Parathyroid adenoma (tissue), 2 donors: ENCODE measurements around the gene NXN.

Experiments used
- H2AFZ ChIP-seq: fragments of 300-600 bp; sonication (generic); one replicate; pipeline ENCODE4 v1.7.0; 2017; ENCODE audit warnings: antibody characterized with exemption, mild to moderate bottlenecking
- H3K27ac ChIP-seq: fragments of 300-600 bp; sonication (generic); one replicate; pipeline ENCODE4 v1.7.0; 2017
- H3K27me3 ChIP-seq: fragments of 300-600 bp; sonication (generic); one replicate; pipeline ENCODE4 v1.7.0; 2017; ENCODE audit warnings: low read length; ENCODE audit not compliant: control insufficient read depth, insufficient read depth
- H3K36me3 ChIP-seq: fragments of 300-600 bp; sonication (generic); one replicate; pipeline ENCODE4 v1.7.0; 2017; ENCODE audit warnings: low read length; ENCODE audit not compliant: control insufficient read depth, insufficient read depth
- H3K4me1 ChIP-seq: fragments of 300-600 bp; sonication (generic); one replicate; pipeline ENCODE4 v1.7.0; 2017; ENCODE audit warnings: control low read depth
- H3K4me2 ChIP-seq: fragments of 300-600 bp; sonication (generic); one replicate; pipeline ENCODE4 v1.7.0; 2017; ENCODE audit warnings: low read length
- H3K4me3 ChIP-seq: fragments of 300-600 bp; sonication (generic); one replicate; pipeline ENCODE4 v1.7.0; 2017; ENCODE audit warnings: low read depth, low read length
- H3K79me2 ChIP-seq: fragments of 300-600 bp; sonication (generic); one replicate; pipeline ENCODE4 v1.7.0; 2017; ENCODE audit warnings: control low read depth
- H3K9ac ChIP-seq: fragments of 300-600 bp; sonication (generic); one replicate; pipeline ENCODE4 v1.7.0; 2017; ENCODE audit warnings: mild to moderate bottlenecking
- H3K9me3 ChIP-seq: fragments of 300-600 bp; sonication (generic); one replicate; pipeline ENCODE4 v1.7.0; 2017; ENCODE audit warnings: low read length; ENCODE audit not compliant: control insufficient read depth
- CTCF ChIP-seq: fragments of 300-600 bp; sonication (generic); IDR thresholded peaks from one replicate; pipeline ENCODE4 v1.7.0; 2017; ENCODE audit warnings: antibody characterized with exemption, mild to moderate bottlenecking
- donor health status: primary hyperparathyroidism.

Gene NXN

GRCh38 chr17:1003972-1004768, 24.6 kb upstream of the NXN start:
- Histone ChIP-seq H3K9ac (no peak overlapping the region), H3K4me1 (peaks cover 15% of the 10 kb centered on the region), H3K79me2 (no peaks in the 10 kb centered on the region), H2AFZ (no peak overlapping the region), H3K4me2 (no peak overlapping the region), H3K9me3 (no peaks in the 10 kb centered on the region), H3K36me3 (no peaks in the 10 kb centered on the region), H3K27ac (no peak overlapping the region), H3K4me3 (no peak overlapping the region), H3K27me3 (no peaks in the 10 kb centered on the region)
- TF ChIP-seq CTCF = no peak

GRCh38 chr17:1003633-1003971, 24.0 kb upstream of the NXN start:
- Histone ChIP-seq H3K4me3 (no peak overlapping the region), H3K9ac (no peak overlapping the region), H2AFZ (no peak overlapping the region), H3K27me3 (no peaks in the 10 kb centered on the region), H3K27ac (no peak overlapping the region), H3K9me3 (no peaks in the 10 kb centered on the region), H3K4me1 (peaks cover 15% of the 10 kb centered on the region), H3K79me2 (no peaks in the 10 kb centered on the region), H3K4me2 (no peak overlapping the region), H3K36me3 (no peaks in the 10 kb centered on the region)
- no peak for TF ChIP-seq CTCF

GRCh38 chr17:1002771-1003555, 23.4 kb upstream of the NXN start:
- Histone ChIP-seq H3K9me3 (no peaks in the 10 kb centered on the region), H3K79me2 (peaks cover under 1% of the 10 kb centered on the region), H3K36me3 (no peaks in the 10 kb centered on the region), H3K9ac (no peak overlapping the region), H3K27ac (peak overlapping the region; percentile 29), H3K4me2 (no peak overlapping the region), H3K27me3 (no peaks in the 10 kb centered on the region), H3K4me1 (peaks cover 18% of the 10 kb centered on the region), H2AFZ (no peak overlapping the region), H3K4me3 (no peak overlapping the region)
- no peak for TF ChIP-seq CTCF

- peaks cover 6% of the 10 kb centered on the region for H3K79me2 ChIP-seq
- no peak overlapping the region for H3K4me3 ChIP-seq
- H3K4me1 ChIP-seq = peaks cover 21% of the 10 kb centered on the region
- no peak overlapping the region for H3K9ac ChIP-seq
- TF ChIP-seq CTCF = no peak
- no peak overlapping the region for H3K4me2 ChIP-seq
- no peak overlapping the region for H2AFZ ChIP-seq
- no peaks in the 10 kb centered on the region for H3K27me3 ChIP-seq
- no peaks in the 10 kb centered on the region for H3K9me3 ChIP-seq
- no peaks in the 10 kb centered on the region for H3K36me3 ChIP-seq
- peak overlapping the region; percentile 29 for H3K27ac ChIP-seq
Measured at GRCh38 chr17:1002412-1002753, 22.8 kb upstream of the NXN start.
